Left hindlimb (tissue), 1 donor: ENCODE data around the gene CPED1.

ENCODE experiments used
- DNase-seq: peaks from one replicate; pipeline ENCODE4 v3.0.0-alpha.2; 2018

Gene CPED1

GRCh38 chr7:121075952-121076349, 87.4 kb downstream of the CPED1 start:
- DNase-seq: no peak

DNA sequence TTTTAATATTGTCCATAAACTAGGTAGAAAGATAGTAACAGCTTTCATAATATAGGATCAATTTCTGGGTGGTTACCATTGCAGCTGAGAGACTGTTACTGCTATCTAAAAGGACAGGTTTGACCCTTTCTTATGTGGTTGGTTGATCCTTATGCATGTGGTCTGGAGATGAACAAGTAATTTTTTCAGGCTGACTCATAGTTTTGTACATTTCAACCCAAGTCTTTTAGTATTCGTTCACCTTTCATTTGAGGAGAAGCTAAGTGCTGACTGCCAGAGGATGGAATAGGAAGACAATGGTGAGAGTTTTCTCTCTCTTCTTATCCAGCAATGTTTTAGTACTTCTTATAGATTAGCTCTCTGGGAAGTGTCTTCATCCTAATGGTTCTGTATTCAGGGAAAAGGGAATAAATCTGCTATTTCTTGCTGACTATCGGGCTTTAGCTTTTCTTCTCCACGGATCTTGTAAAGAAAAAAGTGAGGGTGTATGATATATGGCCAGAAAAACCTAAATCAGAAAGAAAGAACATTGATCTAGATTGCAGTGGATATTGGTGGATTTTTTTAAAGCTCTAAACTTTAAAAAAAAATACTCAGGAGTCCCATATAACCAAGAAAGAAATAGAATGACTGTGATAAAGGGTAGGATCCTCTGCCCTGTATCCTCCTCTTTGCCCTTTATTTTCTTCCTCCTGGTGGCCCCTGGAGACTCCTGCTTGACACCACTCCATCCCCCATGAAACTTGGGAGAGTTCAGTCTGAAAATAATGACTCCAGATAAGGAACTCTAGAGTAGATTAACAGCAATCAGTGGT, 88.0 kb downstream of the CPED1 start:
- DNase-seq: no peak

GRCh38 chr7:121077165-121077630, 88.7 kb downstream of the CPED1 start:
- no peak for DNase-seq

- DNase-seq: no peak
These were observed 90.3 kb downstream of the CPED1 start for GRCh38 chr7:121078701-121079227.

GRCh38 chr7:121079425-121080169, 91.1 kb downstream of the CPED1 start:
- no peak for DNase-seq

DNA sequence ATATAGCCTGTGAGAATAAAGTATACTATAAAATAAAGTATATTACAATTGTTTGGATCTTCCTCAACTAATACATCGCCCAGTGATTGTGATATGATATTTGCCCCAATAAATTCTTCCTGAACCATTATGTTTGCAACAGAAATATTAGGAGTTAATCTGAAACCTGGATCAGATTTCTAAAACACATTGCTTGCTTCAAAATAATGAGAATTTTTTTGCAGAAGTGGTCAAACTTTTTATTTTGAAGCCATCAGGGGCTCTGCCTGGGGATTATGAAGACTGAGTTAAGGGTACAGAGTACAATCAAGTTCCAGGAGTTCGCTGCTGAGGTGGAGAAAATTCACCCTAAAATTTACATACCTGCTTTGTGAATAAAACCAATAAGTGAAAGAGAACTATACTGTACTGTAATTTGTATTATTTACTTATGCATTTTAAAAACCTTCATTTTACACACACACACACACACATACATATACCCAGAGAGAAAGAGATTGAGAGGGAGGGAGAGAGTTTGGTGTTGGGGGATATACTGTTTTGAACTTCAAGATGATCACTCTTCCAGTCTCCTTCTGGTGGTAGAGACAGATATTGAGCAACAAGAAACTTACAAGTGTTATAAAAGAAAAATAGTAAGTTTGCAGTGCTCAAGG, 91.9 kb downstream of the CPED1 start:
- no peak for DNase-seq

DNA sequence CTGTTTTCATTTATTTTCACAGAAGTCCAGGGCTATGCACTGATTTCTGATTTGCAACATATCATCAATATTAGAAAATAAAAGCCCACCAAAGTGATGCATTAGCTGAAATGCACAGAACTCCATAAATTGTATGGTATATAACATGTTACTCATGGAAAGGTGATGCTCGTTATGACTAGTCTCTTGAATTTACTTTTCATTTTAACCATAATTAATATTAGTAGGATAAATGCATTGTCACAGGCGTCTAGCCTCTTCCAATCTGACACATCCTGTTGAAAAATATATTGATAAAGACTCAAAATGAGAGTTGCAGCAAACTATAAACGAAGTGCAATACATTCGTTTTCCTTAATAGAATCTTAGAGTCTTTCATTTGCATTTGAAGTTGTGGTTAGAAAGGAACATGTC, 92.4 kb downstream of the CPED1 start:
- DNase-seq: no peak

GRCh38 chr7:121081327-121081936, 92.9 kb downstream of the CPED1 start:
- no peak for DNase-seq

DNA sequence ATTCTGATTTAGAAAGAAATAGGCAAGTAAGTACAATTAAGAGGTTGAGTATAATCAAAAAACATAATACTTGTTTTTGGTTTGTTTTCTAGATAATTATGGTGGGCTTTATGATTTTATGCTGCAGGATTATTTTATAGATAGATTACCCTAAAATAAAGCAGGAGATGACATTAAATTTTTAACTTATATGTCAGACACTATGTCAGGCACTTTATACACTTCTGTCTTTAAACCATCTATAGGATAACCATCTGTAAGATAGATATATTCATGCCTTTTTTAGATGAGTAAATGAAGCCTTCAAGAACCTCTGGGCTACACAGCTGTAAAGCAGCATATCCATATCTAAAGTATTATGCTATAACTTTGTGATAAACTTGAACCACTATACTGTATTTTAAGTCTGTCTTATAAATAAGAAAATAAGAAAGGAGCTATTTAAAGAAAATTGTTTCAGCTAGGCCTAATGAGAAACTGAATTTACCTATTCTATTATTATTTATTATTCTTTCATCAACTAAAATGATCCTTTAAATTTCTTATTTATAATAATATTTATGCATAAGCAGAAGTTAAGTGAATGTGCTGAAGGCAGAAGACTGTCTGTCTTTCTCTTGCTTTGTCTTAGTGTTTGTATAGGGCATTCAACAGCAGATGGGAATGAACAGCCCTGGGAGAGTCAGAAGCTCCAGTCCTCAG, 94.0 kb downstream of the CPED1 start:
- DNase-seq: no peak

GRCh38 chr7:121083138-121083789, 94.8 kb downstream of the CPED1 start:
- DNase-seq: no peak

- DNase-seq: no peak
These were observed 95.3 kb downstream of the CPED1 start for GRCh38 chr7:121083790-121084251.

- no peak for DNase-seq
These were observed 95.7 kb downstream of the CPED1 start for GRCh38 chr7:121084256-121084655.

DNA sequence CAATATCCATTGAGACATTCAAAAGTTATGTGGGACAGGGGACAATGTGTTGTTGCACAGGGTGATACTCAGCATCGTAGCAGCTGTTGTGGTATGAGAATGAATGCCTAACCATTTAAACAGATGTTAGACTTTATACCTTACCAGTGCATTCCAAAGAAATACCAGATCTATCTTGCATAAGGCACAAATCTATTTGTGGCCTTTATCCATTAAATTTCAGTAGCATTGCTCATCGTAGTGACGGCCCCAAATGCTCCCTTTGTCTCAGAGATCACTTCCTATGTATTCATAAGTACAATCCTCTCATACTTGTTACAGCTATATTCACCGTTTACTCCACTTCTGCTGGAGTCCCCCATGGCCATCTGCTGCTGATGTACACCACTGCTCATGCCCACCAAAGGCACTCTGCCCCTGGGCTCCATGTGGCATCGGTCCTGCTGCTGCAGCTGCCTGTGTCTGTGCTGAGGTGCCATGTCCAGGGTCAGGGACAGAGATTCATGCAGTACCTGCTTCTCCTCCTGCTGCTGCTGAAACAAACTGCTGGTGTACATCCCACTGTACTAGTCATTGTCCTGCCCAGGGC, 96.3 kb downstream of the CPED1 start:
- no peak for DNase-seq

GRCh38 chr7:121085922-121086321, 97.4 kb downstream of the CPED1 start:
- no peak for DNase-seq

- no peak for DNase-seq
These were observed 100.4 kb downstream of the CPED1 start for GRCh38 chr7:121088870-121089269.

- DNase-seq: no peak
These were observed 106.3 kb downstream of the CPED1 start for GRCh38 chr7:121094829-121095228.

DNA sequence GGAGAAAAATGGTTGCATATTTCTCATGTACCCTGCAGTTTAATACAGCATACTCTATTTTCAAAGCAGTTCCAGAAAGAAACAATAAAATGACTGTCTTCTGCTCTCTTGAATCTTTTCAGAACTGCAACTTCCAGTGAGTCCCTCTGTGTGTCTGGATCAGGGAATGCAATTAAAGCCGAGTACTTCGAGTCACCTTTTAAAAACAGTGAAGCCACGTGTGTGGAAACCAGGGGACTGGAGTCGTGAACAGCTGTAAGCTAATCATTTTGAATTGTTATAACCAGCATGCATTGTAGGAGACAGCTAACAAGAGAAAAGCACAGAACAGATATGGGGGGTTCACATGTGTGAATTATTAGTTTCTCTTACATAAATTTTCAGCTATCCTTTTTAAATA, 109.1 kb downstream of the CPED1 start:
- no peak for DNase-seq

DNA sequence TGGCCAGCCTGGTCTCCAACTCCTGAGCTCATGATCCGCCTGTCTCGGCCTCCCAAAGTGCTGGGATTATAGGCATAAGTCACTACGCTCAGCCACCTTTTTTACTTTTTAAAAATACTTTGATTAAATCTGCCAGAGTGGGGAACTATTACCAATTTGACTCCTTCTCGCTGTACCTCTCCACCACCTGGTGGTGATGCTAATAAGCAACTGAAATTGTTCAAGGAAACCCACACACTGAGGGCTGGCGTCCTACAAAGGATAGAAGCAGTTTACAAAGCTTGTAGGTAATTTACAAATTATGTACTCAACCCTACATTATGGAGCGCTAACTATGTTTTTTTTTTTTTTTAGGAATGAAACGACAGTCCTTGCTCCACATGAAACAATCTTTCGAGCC, 111.1 kb downstream of the CPED1 start:
- no peak for DNase-seq

DNA sequence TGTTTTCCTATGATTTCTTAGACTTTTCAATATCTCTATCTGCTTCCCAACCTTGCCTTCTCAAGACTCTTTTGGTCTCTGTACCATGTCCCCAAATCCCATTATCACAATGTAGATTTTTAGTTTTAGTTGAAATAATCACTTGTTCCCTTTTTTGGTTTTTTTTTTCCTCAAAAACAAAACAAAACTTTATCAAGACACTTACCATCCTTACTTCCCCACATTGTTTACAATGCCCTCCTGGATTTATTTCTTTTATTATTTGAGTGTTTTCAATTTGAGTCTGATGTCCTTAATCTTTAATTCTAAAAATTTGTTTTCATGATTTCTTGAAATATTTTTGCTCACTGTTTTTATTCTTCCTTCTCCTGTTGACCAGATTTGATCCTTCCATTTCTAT, 112.6 kb downstream of the CPED1 start:
- DNase-seq: no peak

DNA sequence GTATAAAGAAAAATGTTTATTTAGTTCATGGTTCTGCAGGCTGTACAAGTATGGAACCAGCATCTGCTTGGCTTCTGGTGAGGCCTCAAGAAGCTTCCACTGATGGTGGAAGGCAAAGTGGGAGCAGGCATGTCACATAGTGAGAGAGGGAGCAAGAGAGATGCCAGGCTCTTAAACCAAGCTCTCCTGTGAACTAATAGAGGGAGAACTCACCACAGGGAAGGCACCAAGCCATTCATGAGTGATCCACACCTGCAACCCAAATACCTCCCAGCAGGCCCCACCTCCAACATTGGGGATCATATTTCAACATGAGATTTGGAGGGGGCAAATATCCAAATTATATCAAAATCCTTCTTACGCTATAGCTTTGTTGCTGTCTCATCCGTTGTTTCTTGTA, 113.1 kb downstream of the CPED1 start:
- DNase-seq: no peak

- no peak for DNase-seq
These were observed 114.1 kb downstream of the CPED1 start for GRCh38 chr7:121102619-121103018.
